ENCODE data around the gene STOML1.

DNA sequence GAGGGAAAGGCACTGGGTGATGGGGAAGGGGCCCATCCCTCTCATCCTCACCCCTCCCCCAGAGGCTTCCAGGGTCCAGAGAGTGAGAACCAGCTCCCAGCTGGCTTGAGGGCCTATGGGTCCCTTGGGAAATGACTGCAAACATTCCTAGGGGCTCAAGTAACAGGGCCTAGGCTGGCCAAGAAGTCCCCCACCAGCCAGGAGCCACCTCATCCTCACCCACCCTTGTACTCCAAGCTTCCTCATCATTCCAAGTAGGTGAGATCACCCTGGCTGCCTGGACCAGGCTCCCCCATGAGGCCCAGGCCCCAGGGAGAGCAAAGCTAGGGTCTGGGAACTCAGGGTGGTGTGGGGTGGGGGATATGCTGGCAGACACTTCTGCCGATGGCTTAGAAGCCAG is 51.1 kb downstream of the STOML1 start:
- TF ChIP-seq, protein P1, sequence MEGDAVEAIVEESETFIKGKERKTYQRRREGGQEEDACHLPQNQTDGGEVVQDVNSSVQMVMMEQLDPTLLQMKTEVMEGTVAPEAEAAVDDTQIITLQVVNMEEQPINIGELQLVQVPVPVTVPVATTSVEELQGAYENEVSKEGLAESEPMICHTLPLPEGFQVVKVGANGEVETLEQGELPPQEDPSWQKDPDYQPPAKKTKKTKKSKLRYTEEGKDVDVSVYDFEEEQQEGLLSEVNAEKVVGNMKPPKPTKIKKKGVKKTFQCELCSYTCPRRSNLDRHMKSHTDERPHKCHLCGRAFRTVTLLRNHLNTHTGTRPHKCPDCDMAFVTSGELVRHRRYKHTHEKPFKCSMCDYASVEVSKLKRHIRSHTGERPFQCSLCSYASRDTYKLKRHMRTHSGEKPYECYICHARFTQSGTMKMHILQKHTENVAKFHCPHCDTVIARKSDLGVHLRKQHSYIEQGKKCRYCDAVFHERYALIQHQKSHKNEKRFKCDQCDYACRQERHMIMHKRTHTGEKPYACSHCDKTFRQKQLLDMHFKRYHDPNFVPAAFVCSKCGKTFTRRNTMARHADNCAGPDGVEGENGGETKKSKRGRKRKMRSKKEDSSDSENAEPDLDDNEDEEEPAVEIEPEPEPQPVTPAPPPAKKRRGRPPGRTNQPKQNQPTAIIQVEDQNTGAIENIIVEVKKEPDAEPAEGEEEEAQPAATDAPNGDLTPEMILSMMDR (IDR thresholded peaks at IDR 0.05) = no peak
- TF ChIP-seq POLR2A (IDR thresholded peaks at IDR 0.05) = no peak
